OCI-LY7 (cell line): ENCODE results near the gene FCN1.

Experiments
- CTCF ChIP-seq: fragments of 200-600 bp; sonication (generic); conservative IDR thresholded peaks from 2 replicates; pipeline ENCODE4 v1.5.1; 2014; ENCODE audit warnings: mild to moderate bottlenecking, antibody characterized with exemption, low read length, moderate library complexity, mixed read lengths
- EZH2phosphoT487 ChIP-seq: fragments of 200-600 bp; sonication (generic); IDR thresholded peaks from 2 replicates; pipeline ENCODE4 v1.6.1; 2018; ENCODE audit warnings: low read depth, borderline replicate concordance, mild to moderate bottlenecking, mixed run types, antibody characterized with exemption, low read length, moderate library complexity, mixed read lengths

DNA sequence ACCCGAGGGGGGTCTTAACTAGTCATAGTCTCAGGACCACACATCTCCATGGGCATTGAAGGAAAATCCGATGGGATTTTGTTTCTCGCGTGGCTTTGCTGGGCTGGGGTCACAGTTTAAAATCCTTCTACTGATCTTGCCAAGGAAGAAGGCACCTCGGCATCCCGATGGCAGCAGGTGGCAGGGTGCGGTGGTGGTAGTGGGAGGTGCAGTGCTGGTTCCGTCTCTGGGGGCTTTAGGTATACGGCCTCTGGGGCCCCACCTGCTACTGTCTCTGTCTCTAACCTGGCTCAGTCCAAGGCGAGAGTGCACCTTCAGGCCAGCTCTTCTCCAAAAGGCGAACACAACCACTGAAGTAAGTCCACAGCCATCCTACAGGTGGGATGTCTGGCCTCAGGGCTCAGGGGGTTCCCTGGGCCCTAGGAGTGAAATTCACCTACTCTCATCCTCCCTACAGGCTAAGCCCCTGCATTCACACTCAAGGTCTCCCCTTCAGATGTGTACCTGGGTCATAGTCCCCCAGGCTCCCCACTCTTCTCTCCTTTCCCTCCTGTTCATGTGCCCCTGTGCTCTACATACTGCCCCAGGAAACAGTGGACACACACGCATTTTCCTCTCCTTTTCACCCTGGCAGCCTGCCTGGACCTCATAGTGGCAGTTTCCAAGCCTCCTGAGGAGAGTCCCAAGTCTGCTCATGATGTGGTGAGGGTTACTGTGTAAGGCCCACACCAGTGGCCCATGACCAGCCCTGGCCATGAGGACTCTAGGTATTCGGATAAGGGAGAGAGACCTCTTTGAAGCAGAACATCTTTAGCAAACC is 37.8 kb downstream of the FCN1 start:
- no peak for TF ChIP-seq EZH2phosphoT487
- no peak for TF ChIP-seq CTCF
